HG02973 (cell line): Measurements from ENCODE around the gene RPAP2.

Experiments used
- ATAC-seq: cut with Tn5 transposase; IDR thresholded peaks from one replicate; pipeline ENCODE4 v1.9.1; 2021; ENCODE audit warnings: moderate library complexity; ENCODE audit not compliant: unreplicated experiment

Gene RPAP2

DNA sequence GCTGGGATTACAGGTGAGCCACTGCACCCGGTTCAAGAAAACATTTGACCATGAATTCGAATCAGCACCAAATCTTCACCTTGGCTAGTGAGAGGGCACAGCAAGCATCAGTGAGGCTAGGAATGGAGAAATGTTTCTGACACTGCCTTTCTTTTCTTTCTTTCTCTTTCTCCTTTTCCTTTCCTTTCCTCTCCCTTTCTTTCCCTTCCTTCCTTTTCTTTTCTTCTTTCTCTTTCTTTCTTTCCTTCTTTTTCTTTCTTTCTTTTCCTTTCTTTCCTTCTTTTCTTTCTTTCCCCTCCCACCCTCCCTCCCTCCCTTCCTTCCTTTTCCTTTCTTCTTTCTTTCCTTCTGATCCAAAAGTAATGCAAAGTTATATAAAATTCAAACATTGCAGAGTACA is 147.0 kb downstream of the RPAP2 start:
- no peak for ATAC-seq

DNA sequence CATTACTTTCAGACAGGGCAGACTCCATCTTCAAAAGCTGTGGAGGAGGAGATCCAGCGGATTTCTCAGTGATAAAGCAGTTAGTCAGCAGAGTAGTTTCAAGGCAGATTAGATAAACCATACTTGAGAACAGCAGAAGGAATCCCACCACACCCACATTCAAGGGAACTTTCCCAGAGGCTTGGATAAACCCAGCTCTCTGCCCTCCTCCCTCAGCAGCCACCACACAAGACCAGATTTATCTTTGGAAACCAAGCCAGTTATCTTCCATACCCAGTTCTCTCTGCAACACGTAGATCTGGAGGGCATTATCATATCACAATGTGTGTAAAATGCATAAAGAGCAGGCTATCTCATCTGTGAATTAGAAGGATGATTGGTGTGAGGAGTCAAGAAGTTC is 147.7 kb downstream of the RPAP2 start:
- ATAC-seq = no peak

DNA sequence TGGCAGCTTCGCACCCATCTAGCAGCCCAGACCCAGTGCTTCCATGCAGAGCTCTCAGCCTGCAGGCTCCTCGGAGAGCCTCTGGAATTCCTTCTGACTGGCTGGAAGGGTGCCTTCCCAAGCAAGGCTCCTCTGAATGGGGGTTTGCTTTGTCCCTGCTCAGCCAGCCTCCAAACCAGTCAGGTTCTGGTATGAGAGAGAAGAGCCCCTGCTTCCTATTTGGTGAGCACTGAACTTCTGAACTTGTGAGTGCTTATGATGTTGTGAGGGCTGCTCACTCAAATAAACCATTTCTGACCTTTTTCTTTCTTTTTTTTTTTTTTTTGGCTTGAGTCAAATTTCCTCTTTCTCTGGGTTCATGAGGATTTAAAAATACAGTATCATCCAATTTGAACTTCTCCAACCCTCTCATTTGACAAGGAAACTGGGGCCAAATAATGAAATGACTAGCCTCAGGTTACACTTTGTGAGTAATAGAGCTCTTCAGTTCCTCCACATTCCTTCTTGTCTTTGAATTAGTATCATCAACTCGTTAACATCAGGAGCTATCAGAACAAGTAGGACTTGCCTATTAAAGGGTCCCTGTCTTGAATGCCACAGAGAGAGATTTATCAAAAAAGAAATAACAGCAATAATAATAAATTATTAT is 148.3 kb downstream of the RPAP2 start:
- no peak for ATAC-seq

DNA sequence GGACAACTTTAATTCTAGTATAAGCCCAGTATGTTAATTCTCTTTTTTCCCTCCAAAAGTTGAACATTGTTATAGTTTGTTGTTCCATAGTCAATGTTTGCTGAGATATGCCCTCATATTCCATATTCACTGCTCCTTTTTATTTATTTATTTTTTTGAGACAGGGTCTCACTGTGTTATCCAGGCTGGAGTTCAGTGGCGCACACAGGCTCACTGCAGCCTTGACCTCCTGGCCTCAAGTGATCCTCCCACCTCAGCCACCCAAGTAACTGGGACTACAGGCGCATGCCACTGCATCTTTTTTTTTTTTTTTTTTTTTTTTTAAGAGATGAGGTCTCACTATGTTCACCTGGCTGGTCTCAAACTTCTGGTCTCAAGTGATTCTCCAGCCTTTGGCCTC is 149.1 kb downstream of the RPAP2 start:
- ATAC-seq = no peak
